DMS53 (cell line): Measurements from ENCODE around the gene AWAT2.
"Not testable (repeated sequence)": the region's sequence is repeated elsewhere in the genome, so short reads cannot be mapped to it uniquely, and the experiment has no call there.

ENCODE experiments used
- DNase-seq: peaks from one replicate; lab custom pipeline; 2025; lab: John Stamatoyannopoulos, UW

Gene AWAT2

GRCh38 chrX:70001269-70001668 is 48.5 kb downstream of the AWAT2 start:
- no peak for DNase-seq

- DNase-seq: not testable (repeated sequence)
These were observed 51.4 kb downstream of the AWAT2 start for GRCh38 chrX:69998299-69998698.

GRCh38 chrX:69996113-69996468 is 53.6 kb downstream of the AWAT2 start:
- no peak for DNase-seq

- DNase-seq: no peak
These were observed 54.2 kb downstream of the AWAT2 start for GRCh38 chrX:69995362-69996112.

GRCh38 chrX:69993494-69993893 is 56.2 kb downstream of the AWAT2 start:
- no peak for DNase-seq

- no peak for DNase-seq
These were observed 58.1 kb downstream of the AWAT2 start for GRCh38 chrX:69991685-69992084.
